Neural progenitor cell (in vitro differentiated cells): Measurements from ENCODE around the gene CCDC178. TPM values are rescaled to one million over a fixed set of nuclear protein-coding genes. Genes with fewer than 3 reads are reported as not detected.

ENCODE experiments used
- DNase-seq: peaks from one replicate; pipeline ENCODE4 v3.0.0-alpha.2; 2016; ENCODE audit warnings: low spot score
- H2AFZ ChIP-seq: fragments of 200-600 bp; sonication (generic); replicated peaks from 2 replicates; pipeline ENCODE4 v1.6.1; 2016; ENCODE audit warnings: antibody characterized with exemption
- H3F3A ChIP-seq: fragments of 200-600 bp; sonication (generic); 2 replicates; pipeline ENCODE4 v1.6.1; 2016; ENCODE audit warnings: antibody characterized with exemption, low read depth
- H3K27ac ChIP-seq: fragments of 200-600 bp; sonication (generic); 2 replicates; pipeline ENCODE4 v1.5.1; 2016; ENCODE audit warnings: mild to moderate bottlenecking
- H3K27me3 ChIP-seq: fragments of 200-600 bp; sonication (generic); 2 replicates; pipeline ENCODE4 v1.6.1; 2016; ENCODE audit warnings: mild to moderate bottlenecking, moderate library complexity
- H3K36me3 ChIP-seq: fragments of 200-600 bp; sonication (generic); 2 replicates; pipeline ENCODE4 v1.5.1; 2016
- H3K4me1 ChIP-seq: fragments of 200-600 bp; sonication (generic); 2 replicates; pipeline ENCODE4 v1.6.1; 2016; ENCODE audit warnings: mixed run types
- H3K4me2 ChIP-seq: fragments of 200-600 bp; sonication (generic); 2 replicates; pipeline ENCODE4 v1.6.1; 2016
- H3K4me3 ChIP-seq: fragments of 200-600 bp; sonication (generic); 2 replicates; pipeline ENCODE4 v1.5.1; 2016
- H3K79me2 ChIP-seq: fragments of 200-600 bp; sonication (generic); 2 replicates; pipeline ENCODE4 v1.6.1; 2016; ENCODE audit warnings: low read depth
- H3K9ac ChIP-seq: fragments of 200-600 bp; sonication (generic); 2 replicates; pipeline ENCODE4 v1.6.1; 2016
- H3K9me3 ChIP-seq: fragments of 200-600 bp; sonication (generic); 2 replicates; pipeline ENCODE4 v1.5.1; 2016; ENCODE audit warnings: low read depth
- H4K20me1 ChIP-seq: fragments of 200-600 bp; sonication (generic); 2 replicates; pipeline ENCODE4 v1.6.1; 2016; ENCODE audit warnings: low read depth
- H3K27ac Mint-ChIP-seq: 3 replicates; pipeline ENCODE4 v1.8.0; 2021; ENCODE audit warnings: mixed read lengths
- H3K27me3 Mint-ChIP-seq: 2 replicates; pipeline ENCODE4 v1.8.0; 2022; ENCODE audit warnings: low read depth, mild to moderate bottlenecking, inconsistent platforms, moderate library complexity, mixed read lengths; ENCODE audit not compliant: insufficient read depth
- H3K36me3 Mint-ChIP-seq: 3 replicates; pipeline ENCODE4 v1.8.0; 2021; ENCODE audit warnings: mixed read lengths
- H3K4me1 Mint-ChIP-seq: 3 replicates; pipeline ENCODE4 v1.8.0; 2021; ENCODE audit warnings: mixed read lengths
- H3K4me3 Mint-ChIP-seq: 3 replicates; pipeline ENCODE4 v1.8.0; 2021; ENCODE audit warnings: mild to moderate bottlenecking, moderate library complexity, mixed read lengths
- H3K9me3 Mint-ChIP-seq: 3 replicates; pipeline ENCODE4 v1.8.0; 2020; ENCODE audit warnings: mixed read lengths
- CTCF ChIP-seq: fragments of 200-600 bp; sonication (generic); IDR thresholded peaks from 2 replicates; pipeline ENCODE4 v1.5.1; 2017; ENCODE audit warnings: antibody characterized with exemption, mild to moderate bottlenecking
- EZH2 ChIP-seq: fragments of 200-600 bp; sonication (generic); IDR thresholded peaks from 2 replicates; pipeline ENCODE4 v1.6.1; 2017; ENCODE audit warnings: antibody characterized with exemption, mild to moderate bottlenecking, moderate library complexity
- EZH2phosphoT487 ChIP-seq: fragments of 200-600 bp; sonication (generic); IDR thresholded peaks from 2 replicates; pipeline ENCODE4 v1.6.1; 2017; ENCODE audit warnings: antibody characterized with exemption
- total RNA-seq: library from RNA; depleted of rRNA; stranded (reverse); fragments of >200 nt; gene quantifications from 2 replicates; pipeline ENCODE4 v1.2.3, GENCODE V29; 2015; ENCODE audit warnings: low replicate concordance

CCDC178 gene
- total RNA-seq, 1 donor from 2014 or later = 0.51 TPM

GRCh38 chr18:32893915-32894314 is 546.6 kb downstream of the CCDC178 start:
- H3K9ac ChIP-seq = no peak overlapping the region
- no peaks in the 10 kb centered on the region for H3K9me3 ChIP-seq
- H3F3A ChIP-seq = peaks cover 20% of the 10 kb centered on the region
- TF ChIP-seq EZH2 (no peak), EZH2phosphoT487 (no peak), CTCF (peak; percentile 39)
- DNase-seq = no peak
- H3K4me2 ChIP-seq = no peak overlapping the region
- no peak overlapping the region for H3K27ac Mint-ChIP-seq
- H3K27me3 ChIP-seq = no peaks in the 10 kb centered on the region
- H3K4me1 ChIP-seq = peaks cover 21% of the 10 kb centered on the region
- no peaks in the 10 kb centered on the region for H4K20me1 ChIP-seq
- no peaks in the 10 kb centered on the region for H3K79me2 ChIP-seq
- no peak overlapping the region for H2AFZ ChIP-seq
- H3K4me3 Mint-ChIP-seq = no peak overlapping the region
- peaks cover 5% of the 10 kb centered on the region for H3K36me3 Mint-ChIP-seq
- no peaks in the 10 kb centered on the region for H3K36me3 ChIP-seq
- H3K27ac ChIP-seq = no peak overlapping the region
- peaks cover 16% of the 10 kb centered on the region for H3K4me1 Mint-ChIP-seq
- H3K9me3 Mint-ChIP-seq = peaks cover 28% of the 10 kb centered on the region
- H3K4me3 ChIP-seq = no peak overlapping the region
- no peaks in the 10 kb centered on the region for H3K27me3 Mint-ChIP-seq

GRCh38 chr18:32891797-32892196 is 548.7 kb downstream of the CCDC178 start:
- peaks cover 39% of the 10 kb centered on the region for H3K4me1 ChIP-seq
- H3K27me3 ChIP-seq = no peaks in the 10 kb centered on the region
- H3K4me3 Mint-ChIP-seq = no peak overlapping the region

GRCh38 chr18:32891130-32891529 is 549.4 kb downstream of the CCDC178 start:
- Histone ChIP-seq H2AFZ (no peak overlapping the region), H3K27me3 (no peaks in the 10 kb centered on the region), H3K27ac (no peak overlapping the region), H3K4me2 (no peak overlapping the region), H3K4me3 (no peak overlapping the region), H3K9ac (no peak overlapping the region), H3K36me3 (no peaks in the 10 kb centered on the region), H3K9me3 (no peaks in the 10 kb centered on the region), H3K79me2 (no peaks in the 10 kb centered on the region), H3K4me1 (peaks cover 40% of the 10 kb centered on the region), H3F3A (peaks cover 28% of the 10 kb centered on the region), H4K20me1 (no peaks in the 10 kb centered on the region)
- peaks cover 34% of the 10 kb centered on the region for H3K4me1 Mint-ChIP-seq
- no peak for TF ChIP-seq CTCF
- TF ChIP-seq EZH2 = no peak
- no peak for TF ChIP-seq EZH2phosphoT487
- peaks cover 8% of the 10 kb centered on the region for H3K9me3 Mint-ChIP-seq
- DNase-seq = no peak
- H3K27me3 Mint-ChIP-seq = peaks cover 2% of the 10 kb centered on the region
- no peaks in the 10 kb centered on the region for H3K36me3 Mint-ChIP-seq
- H3K27ac Mint-ChIP-seq = no peak overlapping the region
- H3K4me3 Mint-ChIP-seq = no peak overlapping the region

More at GRCh38 chr18:32891797-32892196, 548.7 kb downstream of the CCDC178 start:
- Mint-ChIP-seq H3K9me3 (peaks cover 11% of the 10 kb centered on the region), H3K4me1 (peaks cover 34% of the 10 kb centered on the region), H3K36me3 (no peaks in the 10 kb centered on the region), H3K27ac (no peak overlapping the region), H3K27me3 (no peaks in the 10 kb centered on the region)
- Histone ChIP-seq H3K4me3 (no peak overlapping the region), H3K36me3 (no peaks in the 10 kb centered on the region), H2AFZ (no peak overlapping the region), H3F3A (peaks cover 28% of the 10 kb centered on the region), H4K20me1 (no peaks in the 10 kb centered on the region), H3K4me2 (no peak overlapping the region), H3K9ac (no peak overlapping the region), H3K27ac (no peak overlapping the region), H3K79me2 (no peaks in the 10 kb centered on the region), H3K9me3 (no peaks in the 10 kb centered on the region)
- TF ChIP-seq EZH2 (no peak), CTCF (no peak), EZH2phosphoT487 (no peak)
- DNase-seq = no peak
